OCI-LY3 (cell line): Measurements from ENCODE around the gene HDDC2.

Source experiments
- H2AFZ ChIP-seq: fragments of 200-600, 300-600 bp; shearing (Covaris generic); 2 replicates; pipeline ENCODE4 v1.6.0; 2014; ENCODE audit warnings: antibody characterized with exemption, low read depth, low read length
- H3K27ac ChIP-seq: fragments of 200-600, 300-600 bp; sonication (generic); 2 replicates; pipeline ENCODE4 v1.5.1; 2014; ENCODE audit warnings: mild to moderate bottlenecking, low read length, moderate library complexity, mixed read lengths
- H3K27me3 ChIP-seq: fragments of 200-600, 300-600 bp; sonication (generic); 2 replicates; pipeline ENCODE4 v1.6.1; 2014; ENCODE audit warnings: low read depth, low read length, mixed read lengths
- H3K36me3 ChIP-seq: fragments of 200-600, 300-600 bp; sonication (generic); replicated peaks from 2 replicates; pipeline ENCODE3; 2014; ENCODE audit warnings: low read depth, low read length, mixed read lengths
- H3K4me1 ChIP-seq: fragments of 300-600, 200-600 bp; sonication (generic); 2 replicates; pipeline ENCODE4 v1.6.1; 2014; ENCODE audit warnings: low read length, mixed read lengths
- H3K4me2 ChIP-seq: fragments of 200-600, 300-600 bp; sonication (generic); 2 replicates; pipeline ENCODE4 v1.6.1; 2014; ENCODE audit warnings: low read length, mixed read lengths
- H3K4me3 ChIP-seq: fragments of 300-600, 200-600 bp; sonication (generic); 2 replicates; pipeline ENCODE4 v1.5.1; 2014; ENCODE audit warnings: antibody characterized with exemption, mild to moderate bottlenecking, low read length, moderate library complexity
- H3K79me2 ChIP-seq: fragments of 300-600, 200-600 bp; shearing (Covaris generic); 2 replicates; pipeline ENCODE4 v1.6.1; 2014; ENCODE audit warnings: mild to moderate bottlenecking, low read length, mixed read lengths
- H3K9ac ChIP-seq: fragments of 300-600, 200-600 bp; shearing (Covaris generic); 2 replicates; pipeline ENCODE4 v1.6.0; 2014; ENCODE audit warnings: mild to moderate bottlenecking, low read length, moderate library complexity
- H3K9me3 ChIP-seq: fragments of 200-600, 300-600 bp; shearing (Covaris generic); 2 replicates; pipeline ENCODE4 v1.6.1; 2014; ENCODE audit warnings: low read length, mixed read lengths; ENCODE audit not compliant: insufficient read depth
- H4K20me1 ChIP-seq: fragments of 200-600, 300-600 bp; sonication (generic); 2 replicates; pipeline ENCODE4 v1.6.1; 2016; ENCODE audit warnings: low read length, mixed read lengths; ENCODE audit not compliant: insufficient read depth
- CTCF ChIP-seq: fragments of 200-600, 300-600 bp; sonication (generic); IDR thresholded peaks from 2 replicates; pipeline ENCODE4 v1.5.1; 2014; ENCODE audit warnings: antibody characterized with exemption, low read length, low read depth
- EZH2phosphoT487 ChIP-seq: fragments of 200-600 bp; shearing (Covaris generic); IDR thresholded peaks from 2 replicates; pipeline ENCODE4 v1.6.1; 2018; ENCODE audit warnings: antibody characterized with exemption, mixed run types, low read depth

Gene HDDC2

GRCh38 chr6:125300992-125301434 is 754 bp downstream of the HDDC2 start:
- Histone ChIP-seq H4K20me1 (no peaks in the 10 kb centered on the region), H3K36me3 (peaks cover 20% of the 10 kb centered on the region), H3K27me3 (no peaks in the 10 kb centered on the region), H2AFZ (peak overlapping the region; percentile 97), H3K4me3 (peak overlapping the region; percentile 89), H3K4me1 (peaks cover 10% of the 10 kb centered on the region), H3K4me2 (peak overlapping the region; percentile 73), H3K9me3 (no peaks in the 10 kb centered on the region), H3K27ac (peak overlapping the region; percentile 57), H3K9ac (peak overlapping the region; percentile 94), H3K79me2 (peaks cover 21% of the 10 kb centered on the region)
- TF ChIP-seq EZH2phosphoT487, result no peak
- no peak for TF ChIP-seq CTCF

GRCh38 chr6:125299257-125299656 is 2.5 kb downstream of the HDDC2 start:
- H3K9ac ChIP-seq, result no peak overlapping the region
- H3K4me3 ChIP-seq, result no peak overlapping the region
- H2AFZ ChIP-seq, result no peak overlapping the region
- H3K4me1 ChIP-seq, result peaks cover 10% of the 10 kb centered on the region
- H3K9me3 ChIP-seq, result no peaks in the 10 kb centered on the region
- H3K36me3 ChIP-seq, result peaks cover 28% of the 10 kb centered on the region
- TF ChIP-seq EZH2phosphoT487 (no peak), CTCF (no peak)
- peaks cover 21% of the 10 kb centered on the region for H3K79me2 ChIP-seq
- no peaks in the 10 kb centered on the region for H3K27me3 ChIP-seq
- H3K27ac ChIP-seq, result no peak overlapping the region
- H3K4me2 ChIP-seq, result no peak overlapping the region
- H4K20me1 ChIP-seq, result no peaks in the 10 kb centered on the region

- Histone ChIP-seq H3K9ac (no peak overlapping the region), H3K9me3 (no peaks in the 10 kb centered on the region), H3K79me2 (peaks cover 21% of the 10 kb centered on the region), H3K4me2 (no peak overlapping the region), H2AFZ (no peak overlapping the region), H3K27me3 (no peaks in the 10 kb centered on the region), H3K36me3 (peaks cover 33% of the 10 kb centered on the region), H3K4me3 (no peak overlapping the region), H4K20me1 (no peaks in the 10 kb centered on the region), H3K27ac (no peak overlapping the region), H3K4me1 (peaks cover 7% of the 10 kb centered on the region)
- TF ChIP-seq EZH2phosphoT487 (no peak), CTCF (no peak)
Observed at GRCh38 chr6:125296471-125296870, 5.3 kb downstream of the HDDC2 start.

GRCh38 chr6:125294925-125295324 is 6.8 kb downstream of the HDDC2 start:
- Histone ChIP-seq H3K36me3 (peaks cover 30% of the 10 kb centered on the region), H2AFZ (no peak overlapping the region), H3K9me3 (no peaks in the 10 kb centered on the region), H3K4me3 (no peak overlapping the region), H3K9ac (no peak overlapping the region), H3K27me3 (no peaks in the 10 kb centered on the region), H4K20me1 (no peaks in the 10 kb centered on the region), H3K4me2 (no peak overlapping the region), H3K27ac (no peak overlapping the region), H3K4me1 (no peaks in the 10 kb centered on the region), H3K79me2 (peaks cover 6% of the 10 kb centered on the region; the same call in 1 of the 2 replicates)
- TF ChIP-seq EZH2phosphoT487 (no peak), CTCF (no peak)
